ENCODE data around the gene SEMA3E.

- TF ChIP-seq EZH2 (IDR thresholded peaks at IDR 0.05): no peak
- TF ChIP-seq POLR2AphosphoS5 (IDR thresholded peaks at IDR 0.05; ENCODE audit: borderline replicate concordance, low read depth, low read length): no peak
- no peak for TF ChIP-seq FOXP2 (optimal IDR thresholded peaks at IDR 0.05; ENCODE audit: control extremely low read depth, extremely low read length, insufficient read depth)
Observed at GRCh38 chr7:83640731-83641537, 8.0 kb downstream of the SEMA3E start.
